Medulla oblongata (tissue), 1 donor: ENCODE measurements around the gene RARS2.
"Not testable (repeated sequence)": the region's sequence is repeated elsewhere in the genome, so short reads cannot be mapped to it uniquely, and the experiment has no call there.

Experiments
- DNase-seq: peaks from one replicate; pipeline ENCODE4 v3.0.0-alpha.2; 2015; ENCODE audit errors: extremely low spot score

Gene RARS2

GRCh38 chr6:87501809-87502572 is 87.8 kb downstream of the RARS2 start:
- DNase-seq: no peak

- DNase-seq: no peak
These were observed 91.7 kb downstream of the RARS2 start for GRCh38 chr6:87498048-87498447.

- DNase-seq: no peak
These were observed 94.9 kb downstream of the RARS2 start for GRCh38 chr6:87494761-87495422.

GRCh38 chr6:87489326-87489725 is 100.5 kb downstream of the RARS2 start:
- DNase-seq: not testable (repeated sequence)

GRCh38 chr6:87487555-87487954 is 102.2 kb downstream of the RARS2 start:
- no peak for DNase-seq

- DNase-seq: no peak
These were observed 105.3 kb downstream of the RARS2 start for GRCh38 chr6:87484491-87484890.

- no peak for DNase-seq
These were observed 105.9 kb downstream of the RARS2 start for GRCh38 chr6:87483929-87484328.

- DNase-seq: no peak
These were observed 107.4 kb downstream of the RARS2 start for GRCh38 chr6:87482366-87482765.

- DNase-seq: no peak
These were observed 107.9 kb downstream of the RARS2 start for GRCh38 chr6:87481931-87482330.

- DNase-seq: no peak
These were observed 116.3 kb downstream of the RARS2 start for GRCh38 chr6:87473419-87473903.

- DNase-seq: peak; percentile 91
These were observed 117.0 kb downstream of the RARS2 start, which contains the start of gene SLC35A1 for GRCh38 chr6:87472525-87473418. TSS of gene SLC35A1 (plus strand) at chr6:87472974. CDS start at chr6:87473004, 30 bp downstream.

- DNase-seq: no peak
These were observed 124.7 kb downstream of the RARS2 start for GRCh38 chr6:87465051-87465450.
